Fibroblast of pulmonary artery (primary cell): ENCODE data around the gene SLC39A2.
A peak's percentile ranks its signal among the peaks of the same experiment; 100 is the strongest.

Source experiments
- DNase-seq: peaks from one replicate; pipeline ENCODE4 v3.0.0-alpha.2; 2010; ENCODE audit warnings: low read depth
- H3K4me3 ChIP-seq: replicated peaks from 2 replicates; pipeline ENCODE4 v1.5.1; 2011; ENCODE audit warnings: low read depth, mild to moderate bottlenecking, control low read depth, low read length, moderate library complexity
- TF ChIP-seq, protein P1 (sequence below): IDR thresholded peaks from 2 replicates; pipeline ENCODE4 v1.5.1; 2011; ENCODE audit warnings: mild to moderate bottlenecking, control low read depth, low read length, inconsistent platforms; ENCODE audit errors: missing control alignments

SLC39A2 gene

DNA sequence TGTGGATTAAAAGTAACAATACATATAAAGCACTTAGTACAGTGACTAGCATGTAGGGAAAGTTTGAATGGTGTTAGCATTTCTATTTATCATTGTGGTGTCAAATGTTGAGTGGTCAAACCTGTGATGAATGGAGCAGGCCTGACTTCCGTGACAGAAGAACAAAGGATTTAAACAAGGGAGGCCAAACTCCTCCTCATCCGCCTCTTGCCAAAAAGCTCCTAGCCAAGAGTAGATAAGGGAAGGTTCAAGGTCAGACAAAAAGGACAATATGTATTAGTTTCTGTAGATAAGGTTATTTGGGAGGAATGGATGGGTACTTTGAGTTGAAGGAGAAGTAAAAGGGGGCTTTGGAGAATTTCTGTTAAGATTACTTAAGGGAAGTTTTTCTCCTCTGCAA lies 49.5 kb downstream of the SLC39A2 start:
- TF ChIP-seq, protein P1, sequence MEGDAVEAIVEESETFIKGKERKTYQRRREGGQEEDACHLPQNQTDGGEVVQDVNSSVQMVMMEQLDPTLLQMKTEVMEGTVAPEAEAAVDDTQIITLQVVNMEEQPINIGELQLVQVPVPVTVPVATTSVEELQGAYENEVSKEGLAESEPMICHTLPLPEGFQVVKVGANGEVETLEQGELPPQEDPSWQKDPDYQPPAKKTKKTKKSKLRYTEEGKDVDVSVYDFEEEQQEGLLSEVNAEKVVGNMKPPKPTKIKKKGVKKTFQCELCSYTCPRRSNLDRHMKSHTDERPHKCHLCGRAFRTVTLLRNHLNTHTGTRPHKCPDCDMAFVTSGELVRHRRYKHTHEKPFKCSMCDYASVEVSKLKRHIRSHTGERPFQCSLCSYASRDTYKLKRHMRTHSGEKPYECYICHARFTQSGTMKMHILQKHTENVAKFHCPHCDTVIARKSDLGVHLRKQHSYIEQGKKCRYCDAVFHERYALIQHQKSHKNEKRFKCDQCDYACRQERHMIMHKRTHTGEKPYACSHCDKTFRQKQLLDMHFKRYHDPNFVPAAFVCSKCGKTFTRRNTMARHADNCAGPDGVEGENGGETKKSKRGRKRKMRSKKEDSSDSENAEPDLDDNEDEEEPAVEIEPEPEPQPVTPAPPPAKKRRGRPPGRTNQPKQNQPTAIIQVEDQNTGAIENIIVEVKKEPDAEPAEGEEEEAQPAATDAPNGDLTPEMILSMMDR: no peak
- peak; percentile 46 for DNase-seq
- H3K4me3 ChIP-seq: no peak overlapping the region

GRCh38 chr14:21049271-21049673 lies 50.2 kb downstream of the SLC39A2 start:
- H3K4me3 ChIP-seq: no peak overlapping the region
- no peak for DNase-seq
- TF ChIP-seq, protein P1: no peak

DNA sequence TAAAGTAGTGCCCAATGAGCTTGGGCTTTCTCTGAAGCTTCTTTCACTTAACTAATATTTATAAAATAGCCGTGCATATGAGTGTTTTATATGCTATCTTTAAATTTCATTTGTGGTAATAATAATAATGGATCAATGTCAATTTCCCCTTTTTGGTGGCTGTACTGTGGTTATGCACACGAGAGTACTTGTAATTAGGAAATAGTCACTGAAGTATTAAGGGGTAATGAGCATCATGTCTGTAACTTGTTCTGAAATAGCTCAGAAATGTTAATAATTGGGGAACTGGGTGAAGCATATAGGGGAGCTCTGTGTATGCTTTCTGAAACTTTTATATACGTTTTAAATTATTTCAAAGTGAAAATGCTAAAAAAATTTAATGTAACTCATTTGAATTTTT lies 51.5 kb downstream of the SLC39A2 start:
- DNase-seq: no peak
- TF ChIP-seq, protein P1: no peak
- no peak overlapping the region for H3K4me3 ChIP-seq
